ENCODE measurements around the gene CDH15.

Gene CDH15

DNA sequence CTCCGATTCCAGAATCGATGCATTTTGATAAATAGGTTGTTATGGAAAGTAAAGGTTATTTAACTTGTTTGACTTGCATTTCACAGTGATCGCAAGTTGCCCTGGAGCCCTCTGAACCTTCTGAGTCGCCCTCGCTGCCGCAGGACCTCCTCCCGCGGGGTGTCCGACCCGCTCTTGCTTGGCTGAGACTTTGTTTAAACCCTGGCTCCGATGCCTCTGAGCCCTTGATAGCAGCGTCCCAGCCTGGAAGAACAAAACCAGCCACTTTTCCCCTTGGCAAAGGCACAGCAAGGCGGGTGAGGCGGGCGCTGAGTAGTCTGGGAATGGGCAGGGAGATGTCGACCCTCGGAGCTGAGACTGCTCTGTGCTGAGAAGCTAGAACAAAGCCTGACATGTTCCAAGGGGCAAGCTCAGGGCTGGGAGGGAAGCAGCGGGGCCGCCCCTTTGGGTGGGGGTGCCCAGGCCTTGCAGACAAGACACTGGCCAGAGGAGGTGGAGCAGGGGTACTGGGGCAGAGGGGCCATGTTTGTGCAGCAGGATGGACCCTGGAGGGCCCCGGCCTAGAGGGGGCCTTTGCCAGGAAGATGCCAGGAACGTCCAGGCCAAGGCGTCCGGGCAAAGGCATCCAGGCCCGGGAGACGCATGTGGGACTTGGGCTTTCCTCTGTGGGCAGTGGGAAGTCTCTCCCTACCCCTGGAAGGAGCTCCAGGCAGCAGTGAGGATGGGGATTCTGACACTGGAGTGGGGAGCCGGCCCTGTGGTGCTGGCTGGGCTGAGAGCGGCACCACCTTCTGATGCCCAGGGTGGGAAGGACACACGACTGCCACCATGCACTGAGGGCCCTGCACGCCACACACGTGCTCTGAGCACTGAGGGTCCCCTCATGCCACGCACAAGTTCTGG lies 30.3 kb upstream of the CDH15 start:
- DNase-seq = no peak

DNA sequence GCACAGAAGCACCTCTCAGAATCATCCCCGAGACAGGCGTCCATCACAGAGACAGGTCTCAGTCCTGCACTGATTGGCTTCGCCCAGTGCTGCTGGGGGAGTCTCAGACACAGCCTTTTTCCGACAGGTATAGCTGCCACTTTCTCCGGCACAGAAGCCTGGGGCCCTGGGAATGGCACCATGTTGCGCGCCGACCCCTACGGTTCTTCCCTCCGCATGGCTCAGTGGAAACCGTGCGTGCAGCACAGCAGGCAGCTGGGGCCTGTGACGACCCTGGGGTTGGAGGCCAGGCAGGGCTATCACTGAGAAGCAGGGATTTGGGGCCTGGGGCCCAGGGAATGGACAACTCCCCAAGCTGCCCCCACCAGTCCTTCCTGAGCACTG lies 29.7 kb upstream of the CDH15 start:
- DNase-seq = no peak

DNA sequence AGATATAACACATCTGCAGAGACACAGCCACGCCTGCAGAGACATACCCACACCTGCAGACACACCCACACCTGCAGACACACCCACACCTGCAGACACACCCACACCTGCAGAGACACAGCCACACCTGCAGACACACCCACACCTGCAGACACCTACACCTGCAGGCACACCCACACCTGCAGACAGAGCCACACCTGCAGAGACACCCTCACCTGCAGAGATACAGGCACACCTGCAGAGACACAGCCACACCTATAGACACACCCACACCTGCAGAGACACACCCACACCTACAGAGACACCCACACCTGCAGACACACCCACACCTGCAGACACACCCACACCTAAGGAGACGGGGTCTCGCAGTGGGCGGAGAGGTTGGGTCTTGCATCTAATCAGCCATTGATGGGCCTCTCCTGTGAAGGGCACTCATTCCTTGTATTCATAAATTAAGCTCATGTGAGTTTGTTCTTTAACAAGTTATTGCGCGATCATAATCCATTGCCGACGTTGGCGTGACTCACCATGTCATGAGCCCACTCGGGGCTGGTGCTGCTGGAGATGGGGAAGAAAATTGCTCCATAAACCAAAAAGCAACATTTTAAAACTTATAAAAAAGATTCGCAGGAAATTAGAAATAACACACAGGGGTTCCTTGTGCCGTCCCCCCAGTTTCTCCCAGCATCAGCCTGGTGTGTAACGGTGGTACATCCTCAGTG lies 28.9 kb upstream of the CDH15 start:
- no peak for DNase-seq

DNA sequence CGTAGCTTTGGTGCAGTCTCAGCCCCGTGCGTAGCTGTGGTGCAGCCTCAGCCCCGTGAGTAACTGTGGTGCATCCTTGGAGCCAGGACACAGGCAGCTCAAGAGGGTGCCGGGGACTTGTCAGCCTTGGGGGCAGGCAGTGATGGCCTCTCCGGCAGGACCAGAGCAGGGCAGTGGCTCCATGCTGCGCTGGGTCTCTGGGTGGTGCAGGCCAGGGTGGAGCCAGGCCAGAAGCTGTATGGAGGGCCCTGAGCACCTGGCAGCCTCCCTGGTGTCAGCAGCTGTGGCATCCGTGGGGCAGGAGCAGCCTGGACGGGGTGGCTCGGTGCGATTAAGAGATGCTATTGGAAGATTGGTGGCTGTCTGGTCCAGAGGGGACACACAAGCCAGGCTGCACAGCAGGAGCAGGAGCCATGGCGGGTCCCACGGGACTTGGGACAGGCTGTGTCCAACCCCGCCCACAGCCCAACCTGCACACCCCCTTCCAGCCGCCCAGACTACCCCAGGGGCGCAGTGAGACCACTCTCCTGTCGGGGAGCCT lies 28.3 kb upstream of the CDH15 start:
- DNase-seq = no peak

DNA sequence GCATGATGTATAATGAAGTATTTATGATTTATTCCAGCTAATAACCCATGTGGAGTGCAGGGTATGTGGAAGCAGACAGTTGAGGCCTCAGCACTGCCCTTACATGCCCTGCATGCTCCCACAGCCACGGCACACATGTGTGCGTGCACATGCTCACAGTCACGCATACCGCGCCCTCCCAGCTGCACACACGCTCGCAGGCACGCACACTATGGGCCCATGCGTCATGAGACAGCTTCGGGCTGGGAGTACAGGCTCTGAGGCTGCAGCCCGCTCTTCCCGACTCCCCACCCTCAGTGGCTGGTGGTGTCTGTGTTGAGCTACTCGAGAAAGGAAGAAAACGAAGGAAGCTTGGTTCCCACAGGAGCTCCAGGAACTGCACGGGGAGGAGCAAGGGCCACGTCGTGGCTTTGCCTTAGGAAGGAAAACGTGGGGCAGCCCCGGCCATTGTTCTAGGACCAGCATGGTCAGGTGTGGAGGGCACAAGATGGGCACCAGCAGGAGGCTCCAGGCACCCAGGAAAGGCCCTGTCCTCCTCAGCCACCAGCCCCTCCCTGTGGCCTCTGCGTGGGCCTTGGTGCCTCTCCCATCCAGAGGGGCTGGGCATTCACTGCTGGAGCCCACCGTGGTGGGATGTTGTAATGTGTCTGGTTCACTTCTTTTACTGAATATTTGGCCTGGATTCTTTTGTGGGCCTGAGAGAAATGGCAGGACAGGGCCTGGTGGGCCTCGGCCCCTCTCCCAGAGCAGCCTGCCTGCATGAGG lies 27.5 kb upstream of the CDH15 start:
- no peak for DNase-seq

DNA sequence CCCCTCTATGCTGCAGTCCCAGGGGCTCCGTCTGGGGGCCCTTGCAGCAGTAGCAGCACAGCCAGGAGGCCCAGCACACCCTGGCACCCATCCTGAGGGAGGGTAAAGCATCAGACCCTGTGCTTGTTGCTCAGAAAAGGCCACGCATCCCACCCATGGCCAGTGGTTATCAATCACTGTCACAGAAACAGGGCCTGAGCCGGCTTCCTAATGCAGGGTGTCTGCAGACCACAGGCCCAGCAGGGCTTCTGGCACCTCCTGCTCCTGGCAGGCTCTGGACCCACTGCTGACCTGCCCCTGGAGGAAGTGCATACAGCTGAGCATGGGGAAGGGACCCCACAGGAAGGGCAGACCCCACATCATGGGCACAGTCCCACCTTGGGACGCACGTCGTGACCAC lies 26.9 kb upstream of the CDH15 start:
- no peak for DNase-seq

DNA sequence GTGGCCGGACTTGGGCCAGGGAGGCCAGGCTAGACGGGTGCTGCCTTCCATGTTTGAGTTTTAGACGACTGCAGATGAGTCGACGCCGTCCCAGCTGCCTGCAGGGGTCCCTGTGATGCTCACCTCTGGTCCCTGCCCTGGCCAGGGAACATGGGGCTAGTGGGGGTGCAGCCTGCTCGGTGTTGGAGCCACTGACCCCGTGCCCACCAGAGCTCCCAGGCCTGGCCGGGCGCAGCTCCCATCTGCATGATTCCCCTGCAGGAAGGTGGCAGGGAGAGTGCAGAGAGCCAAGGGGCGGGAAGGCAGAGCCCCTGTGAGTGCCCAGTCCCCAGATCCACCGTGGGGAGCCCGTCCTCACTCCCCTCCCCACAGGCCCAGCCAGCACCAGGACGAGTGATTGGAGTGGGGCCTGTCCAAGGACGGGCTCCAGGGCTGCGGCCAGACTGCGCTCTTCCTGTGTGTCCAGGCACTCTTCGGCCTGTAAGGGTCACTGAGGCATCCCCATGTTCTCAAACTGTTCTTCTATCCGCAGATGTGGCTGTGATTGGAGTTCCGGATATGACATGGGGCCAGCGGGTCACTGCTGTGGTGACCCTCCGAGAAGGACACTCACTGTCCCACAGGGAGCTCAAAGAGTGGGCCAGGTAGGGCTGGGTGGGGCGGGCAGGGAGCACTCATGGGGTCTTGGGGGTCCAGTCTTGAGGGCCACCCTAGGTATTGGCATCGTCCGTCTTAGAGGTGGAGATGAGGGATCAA lies 26.0 kb upstream of the CDH15 start:
- DNase-seq = no peak

DNA sequence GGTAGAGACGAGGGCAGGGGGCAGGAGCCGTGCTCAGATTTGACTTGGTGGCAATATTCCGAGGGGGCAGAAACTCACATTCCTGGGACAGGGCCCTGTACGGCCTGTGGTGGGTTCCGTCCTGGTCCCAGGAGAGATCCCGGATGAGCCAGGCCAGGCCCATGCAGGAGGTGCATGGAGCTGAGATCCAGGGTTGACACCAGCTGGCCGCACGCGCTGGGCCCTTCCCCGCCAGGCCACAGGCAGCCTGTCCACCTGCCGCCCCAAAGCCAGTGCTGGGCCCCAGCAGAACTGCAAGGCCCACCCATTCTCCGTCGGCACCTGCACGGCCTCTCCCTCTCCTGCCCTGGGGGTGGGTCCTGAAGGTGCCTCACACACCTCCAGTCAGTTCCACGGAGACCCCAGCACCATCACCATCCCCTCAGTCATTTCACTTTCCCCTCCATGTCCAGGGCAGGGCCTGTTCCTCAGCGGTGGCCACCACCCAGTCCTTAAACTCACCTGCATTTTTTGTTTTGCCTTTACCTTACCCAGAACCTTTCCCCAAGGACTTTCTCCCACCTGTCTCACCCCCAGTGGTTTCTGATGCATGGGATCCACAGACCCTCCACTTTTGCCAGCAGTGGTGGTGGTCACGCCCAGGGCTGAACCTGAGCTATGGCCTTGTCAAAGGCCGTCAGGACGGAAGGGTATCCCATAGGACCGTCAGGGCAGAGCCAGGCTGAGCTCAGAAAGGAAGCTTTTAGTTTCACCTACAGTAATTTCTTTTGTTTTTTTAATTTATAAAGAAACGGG lies 25.1 kb upstream of the CDH15 start:
- no peak for DNase-seq

DNA sequence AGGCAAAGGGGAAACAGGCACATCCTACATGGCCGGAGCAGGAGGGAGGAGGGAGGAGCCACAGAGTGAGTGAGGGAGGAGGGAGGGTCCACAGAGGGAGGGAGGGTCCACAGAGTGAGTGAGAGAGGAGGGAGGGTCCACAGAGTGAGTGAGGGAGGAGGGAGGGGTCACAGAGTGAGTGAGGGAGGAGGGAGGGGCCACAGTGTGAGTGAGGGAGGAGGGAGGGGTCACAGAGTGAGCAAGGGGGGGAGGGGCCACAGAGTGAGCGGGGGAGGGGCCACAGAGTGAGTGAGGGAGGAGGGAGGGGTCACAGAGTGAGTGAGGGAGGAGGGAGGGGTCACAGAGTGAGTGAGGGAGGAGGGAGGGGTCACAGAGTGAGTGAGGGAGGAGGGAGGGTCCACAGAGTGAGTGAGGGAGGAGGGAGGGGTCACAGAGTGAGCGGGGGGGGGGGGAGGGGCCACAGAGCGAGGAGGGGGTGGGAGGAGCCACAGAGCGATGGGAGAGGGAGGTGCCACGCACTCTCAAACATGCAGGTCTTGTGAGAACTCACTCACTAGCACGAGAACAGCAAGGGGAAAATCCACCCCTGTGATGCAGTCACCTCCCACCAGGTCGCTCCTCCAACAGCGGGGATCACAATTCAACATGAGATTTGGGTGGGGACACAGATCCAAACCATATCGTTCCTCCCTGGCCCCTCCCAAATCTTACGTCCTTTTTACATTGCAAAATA lies 24.3 kb upstream of the CDH15 start:
- no peak for DNase-seq

DNA sequence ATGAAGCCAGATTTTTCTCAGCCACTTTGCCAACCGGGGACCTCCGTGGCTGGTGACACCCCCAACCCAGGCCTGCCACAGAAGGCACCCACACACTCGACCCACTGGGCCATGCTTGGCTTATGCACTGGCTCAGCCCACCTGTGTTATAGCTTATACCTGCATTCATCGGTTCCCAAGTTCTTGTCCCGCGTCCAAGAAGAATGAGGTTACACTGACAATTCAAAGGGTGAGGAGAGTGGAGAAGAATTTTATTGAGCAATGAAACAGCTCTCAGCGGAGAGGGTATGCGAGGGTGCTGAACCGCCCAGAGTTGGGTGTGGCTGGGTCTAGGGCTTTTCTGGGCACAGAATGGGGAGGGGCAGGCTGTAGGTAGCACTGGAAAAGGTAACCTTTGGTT lies 22.2 kb upstream of the CDH15 start:
- no peak for DNase-seq

DNA sequence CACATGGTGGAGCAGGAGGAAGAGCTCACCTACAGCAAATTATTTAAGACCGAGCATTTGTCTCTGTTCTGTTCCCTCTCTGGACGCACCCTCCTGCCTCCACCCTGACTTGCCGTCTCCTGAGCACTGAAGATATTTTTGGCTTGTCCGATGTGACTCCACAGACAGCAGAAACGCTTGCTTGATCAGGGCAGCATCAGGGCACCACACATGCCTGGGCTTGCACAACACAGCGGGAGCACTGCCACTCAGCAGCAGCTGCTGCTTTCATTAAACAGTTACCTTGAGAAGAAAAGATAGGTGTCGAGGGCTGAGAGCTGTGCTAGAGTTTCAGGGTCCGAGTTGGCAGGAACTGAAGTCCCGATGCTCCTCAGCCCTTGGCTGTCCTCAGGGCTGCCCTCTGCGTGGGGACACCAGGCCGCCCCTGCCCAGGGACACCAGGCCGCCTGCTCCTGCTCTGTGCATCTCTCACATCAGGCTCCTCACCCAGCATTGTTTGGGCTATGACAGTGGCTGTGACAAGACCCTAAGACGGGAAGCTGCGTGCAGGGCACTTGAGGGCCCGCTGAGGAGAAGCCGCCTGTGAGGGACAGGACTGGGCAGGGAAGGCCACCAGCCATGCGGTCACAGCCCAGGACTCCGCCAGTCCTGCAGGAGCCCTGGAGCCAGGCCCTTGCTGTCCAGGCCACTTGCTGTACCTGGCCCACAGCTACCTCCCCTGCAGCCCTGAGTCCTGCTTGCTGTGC lies 21.3 kb upstream of the CDH15 start:
- no peak for DNase-seq

DNA sequence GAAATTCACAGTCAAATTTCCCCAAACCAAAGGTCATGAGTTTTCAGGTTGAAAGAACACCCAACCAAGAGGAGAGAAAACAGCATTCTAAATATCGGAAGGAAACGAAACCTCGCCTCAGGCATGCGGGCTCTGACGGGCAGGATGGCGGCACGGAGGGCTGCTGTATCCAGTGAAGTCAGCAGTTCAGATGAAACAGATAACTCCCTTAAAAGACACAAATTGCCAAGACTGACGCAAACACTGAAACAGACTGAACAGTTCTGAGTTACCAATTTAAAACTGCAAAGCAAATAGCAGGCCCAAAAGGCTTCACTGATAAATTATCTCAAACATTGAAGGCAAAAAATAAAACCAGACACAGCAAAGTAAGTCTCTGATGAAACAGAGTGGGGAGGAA lies 20.6 kb upstream of the CDH15 start:
- DNase-seq = no peak

DNA sequence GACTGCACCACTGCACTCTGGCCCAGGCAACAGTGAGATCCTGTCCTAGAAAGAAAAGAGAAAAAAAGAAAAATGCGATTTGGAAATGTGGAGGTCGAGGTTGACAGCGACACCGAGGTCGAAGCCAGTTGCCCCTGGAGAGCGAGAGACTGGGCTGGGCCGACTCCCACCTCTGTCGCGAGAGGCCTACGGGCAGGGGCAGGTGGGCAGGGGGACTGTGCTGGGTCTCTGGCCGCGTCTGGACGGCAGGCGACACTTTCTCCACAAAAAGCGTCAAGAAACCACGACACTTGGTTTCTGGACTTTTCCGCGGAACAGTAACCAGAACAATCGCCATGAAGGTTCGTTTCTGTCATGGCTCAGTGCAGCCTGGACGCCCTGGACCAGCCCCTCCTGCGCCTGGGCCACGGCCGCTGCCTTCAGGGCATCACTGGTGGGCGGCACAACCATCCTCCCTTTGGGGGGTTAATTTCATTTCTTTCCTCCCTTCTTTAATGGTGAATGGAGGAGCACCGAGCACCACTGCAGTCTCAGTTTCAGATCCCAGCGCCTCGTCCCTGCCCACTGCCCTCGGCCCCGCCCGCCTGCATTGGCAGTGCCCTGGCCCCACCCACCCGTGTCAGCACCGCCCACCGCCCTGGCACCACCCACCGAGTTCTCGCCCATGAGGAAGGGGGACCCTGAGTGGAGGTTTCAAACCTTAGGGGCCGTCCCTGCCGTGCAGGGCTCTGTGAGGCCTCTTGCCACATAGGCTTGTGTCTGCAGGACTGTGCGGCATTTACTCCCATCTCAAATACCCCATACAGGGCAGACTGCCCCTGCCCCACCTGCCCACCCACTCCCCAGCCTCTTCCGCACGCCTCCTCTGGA lies 18.5 kb upstream of the CDH15 start:
- no peak for DNase-seq

DNA sequence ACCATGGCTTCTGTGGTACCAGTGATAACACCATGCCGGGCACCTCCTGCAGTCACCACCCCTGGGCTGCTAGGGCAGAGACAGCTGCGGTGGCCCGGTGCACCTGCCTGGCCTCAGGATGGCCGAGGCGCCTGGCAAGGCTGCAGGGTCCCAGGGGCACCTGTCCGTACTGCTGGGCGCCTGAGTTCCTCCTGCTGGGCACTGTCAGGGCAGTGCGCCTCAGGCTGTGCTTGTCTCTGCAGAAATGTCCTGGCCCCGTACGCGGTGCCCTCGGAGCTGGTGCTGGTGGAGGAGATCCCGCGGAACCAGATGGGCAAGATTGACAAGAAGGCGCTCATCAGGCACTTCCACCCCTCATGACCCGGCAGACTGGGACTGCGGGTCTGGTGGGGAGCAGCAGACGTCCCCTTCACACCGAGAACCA lies 17.7 kb upstream of the CDH15 start:
- DNase-seq = no peak

DNA sequence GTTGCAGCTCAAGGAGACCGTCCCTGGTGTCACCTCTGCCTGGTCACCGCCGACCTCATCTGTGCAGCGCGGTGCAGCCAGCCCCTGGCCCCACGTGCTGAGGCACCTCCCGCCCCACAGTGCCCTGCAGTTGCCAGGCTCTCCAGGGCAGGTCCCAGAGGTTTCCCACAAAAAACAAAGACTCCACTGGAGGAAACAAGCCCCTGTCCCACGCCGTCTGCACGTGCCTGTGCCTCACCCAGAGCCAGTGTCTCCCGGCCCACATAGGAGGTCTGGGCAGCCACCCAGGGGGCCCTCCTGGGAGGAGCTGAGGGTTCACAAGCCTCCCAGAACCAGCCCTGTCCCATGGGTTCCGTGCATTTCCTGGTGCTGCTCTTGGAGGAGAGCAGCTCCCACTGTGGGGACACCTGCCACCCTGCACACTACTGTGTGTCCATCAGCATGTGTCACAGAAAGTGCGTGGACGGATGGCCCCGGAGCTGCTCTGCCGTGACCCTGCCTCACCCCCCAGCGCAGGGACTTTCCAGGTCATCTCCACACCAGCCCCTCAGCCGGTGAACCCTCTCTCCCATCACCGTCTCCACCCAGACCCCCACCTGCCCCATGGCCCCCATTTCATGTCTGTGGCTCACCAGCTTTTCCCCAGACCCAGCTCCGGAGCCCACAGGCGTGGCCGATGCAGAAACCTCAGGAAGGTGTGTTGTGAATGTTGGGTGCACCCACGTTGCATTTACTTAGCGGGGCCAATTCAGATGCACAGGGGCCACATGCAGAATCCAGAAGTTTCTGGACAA lies 17.0 kb upstream of the CDH15 start:
- DNase-seq = no peak

DNA sequence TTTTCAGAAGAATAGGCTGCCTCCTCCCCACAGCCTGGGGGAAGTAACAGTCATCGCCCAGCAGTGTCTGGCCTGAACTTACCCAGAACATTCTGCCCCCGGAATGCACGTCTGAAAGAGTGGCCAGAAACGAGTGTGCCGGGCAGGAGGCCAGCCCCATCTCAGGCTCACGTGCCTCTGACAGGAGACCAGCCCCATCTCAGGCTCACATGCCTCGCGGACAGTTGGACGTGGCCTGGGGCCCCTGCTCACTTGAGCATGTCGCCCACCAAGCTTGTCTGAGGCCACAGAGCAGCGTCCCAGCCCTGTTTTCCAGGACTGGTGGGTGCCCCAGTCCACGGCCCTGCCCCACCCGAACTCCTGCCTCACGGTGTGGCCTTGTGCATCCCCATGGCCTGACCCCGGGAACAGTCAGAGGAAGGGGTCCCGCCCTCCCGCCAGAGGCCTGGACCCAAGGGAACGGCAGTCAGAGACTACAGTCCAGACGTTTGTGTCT lies 16.3 kb upstream of the CDH15 start:
- DNase-seq = no peak

DNA sequence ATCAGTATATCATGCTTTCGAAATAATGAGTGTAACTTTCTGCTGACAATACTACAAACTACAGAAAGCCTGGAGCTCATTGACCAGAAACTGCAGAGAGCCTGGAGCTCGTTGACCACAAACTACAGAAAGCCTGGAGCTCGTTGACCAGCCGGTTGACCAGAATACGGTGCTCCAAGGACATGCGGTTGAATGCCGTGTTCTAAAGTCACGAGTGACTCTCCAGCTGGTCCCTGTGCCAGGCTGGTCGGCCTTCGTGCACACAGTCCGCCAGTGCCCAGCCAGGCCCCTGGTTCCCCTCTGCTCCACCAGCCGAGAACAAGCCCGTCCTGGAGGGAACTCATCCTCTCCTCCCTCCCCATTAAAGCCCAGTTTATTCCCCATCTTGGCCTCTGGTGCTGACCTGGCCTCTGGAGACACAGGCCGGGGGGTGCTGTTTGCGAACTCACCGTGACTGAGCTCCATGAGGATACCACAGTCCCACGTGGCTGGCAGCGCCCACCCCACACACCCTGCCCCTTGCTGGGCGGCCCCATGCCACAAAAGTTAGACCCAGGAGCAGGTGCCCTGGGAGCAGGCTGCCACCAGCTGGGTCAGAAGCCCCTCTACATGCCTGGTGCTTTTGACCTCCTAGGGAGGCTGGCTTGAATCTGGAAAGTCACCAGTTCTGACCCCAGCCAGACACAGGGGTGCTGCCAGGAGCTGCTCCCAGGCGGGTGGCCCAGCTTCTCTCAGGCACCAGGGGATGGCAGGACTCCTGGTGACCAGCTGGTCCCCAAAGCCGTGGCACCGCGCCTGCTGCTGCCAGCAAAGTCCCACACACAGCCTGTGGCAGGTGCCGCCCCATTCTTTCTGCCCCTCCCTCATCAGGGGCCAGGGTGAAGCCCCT lies 15.5 kb upstream of the CDH15 start:
- DNase-seq = no peak

All from bone marrow (tissue), 2 donors.